ENCODE measurements around the gene SPOP.

- TF ChIP-seq SIN3A (IDR thresholded peaks at IDR 0.05; ENCODE audit: borderline replicate concordance, insufficient read depth, low read length) (no peak), TAF1 (IDR thresholded peaks at IDR 0.05; ENCODE audit: borderline replicate concordance, insufficient read depth, low read length) (no peak), POLR2AphosphoS5 (IDR thresholded peaks at IDR 0.05; ENCODE audit: low read depth, low read length) (no peak), FOXP2 (optimal IDR thresholded peaks at IDR 0.05; ENCODE audit: borderline replicate concordance, extremely low read depth, extremely low read length, insufficient read depth) (no peak), REST (IDR thresholded peaks at IDR 0.05; ENCODE audit: insufficient read depth in 1 of 2, low read depth in 2 of 2, low read length in 2 of 2) (no peak)
Observed at GRCh38 chr17:49567104-49567521, 110.8 kb downstream of the SPOP start.
